Calu3 (cell line): ENCODE measurements around the gene CNOT10. TPM values are rescaled to one million over a fixed set of nuclear protein-coding genes. Genes with fewer than 3 reads are reported as not detected.
"Not testable (repeated sequence)": the region's sequence is repeated elsewhere in the genome, so short reads cannot be mapped to it uniquely, and the experiment has no call there.

Source experiments
- BruUV-seq: library from RNA; stranded (reverse); fragments of 400-500 nt; replicated peaks from 2 replicates; lab custom pipeline; 2021; lab: Mats Ljungman, UMichigan
- CTCF ChIA-PET: fragments of 300-600 bp; sonication (Branson Sonifier 250); formaldehyde crosslinking; loops from one replicate; lab custom pipeline; 2022; ENCODE audit warnings: antibody characterized with exemption; lab: Charles Lee
- DNase-seq: peaks from one replicate; pipeline ENCODE4 v3.0.0; 2022
- H3K27ac Mint-ChIP-seq: one replicate; pipeline ENCODE4 v1.8.0; 2022; ENCODE audit warnings: mixed read lengths; ENCODE audit not compliant: unreplicated experiment
- H3K27me3 Mint-ChIP-seq: one replicate; pipeline ENCODE4 v1.8.0; 2022; ENCODE audit warnings: mixed read lengths; ENCODE audit not compliant: unreplicated experiment
- H3K36me3 Mint-ChIP-seq: one replicate; pipeline ENCODE4 v1.8.0; 2022; ENCODE audit warnings: mild to moderate bottlenecking, moderate library complexity, mixed read lengths; ENCODE audit not compliant: insufficient read depth, unreplicated experiment
- H3K4me1 Mint-ChIP-seq: one replicate; pipeline ENCODE4 v1.8.0; 2022; ENCODE audit warnings: mild to moderate bottlenecking, low read depth, mixed read lengths; ENCODE audit not compliant: unreplicated experiment
- H3K4me3 Mint-ChIP-seq: one replicate; pipeline ENCODE4 v1.8.0; 2022; ENCODE audit warnings: mild to moderate bottlenecking, low read depth, moderate library complexity, mixed read lengths; ENCODE audit not compliant: unreplicated experiment
- H3K9me3 Mint-ChIP-seq: one replicate; pipeline ENCODE4 v1.8.0; 2022; ENCODE audit warnings: low read depth, mixed read lengths; ENCODE audit not compliant: unreplicated experiment
- CTCF ChIP-seq: fragments of 200-600 bp; IDR thresholded peaks from one replicate; pipeline ENCODE4 v1.8.0; 2022; ENCODE audit warnings: antibody characterized with exemption; ENCODE audit not compliant: unreplicated experiment
- intact Hi-C: fragments of 100-400 bp; cut with micrococcal nuclease; formaldehyde crosslinking; loops from one replicate; pipeline ENCODE4 v1.10.0; 2022; ENCODE audit not compliant: unreplicated experiment
- total RNA-seq: library from RNA; stranded (reverse); gene quantifications from 2 replicates; pipeline ENCODE4 v1.2.3, GENCODE V29; 2022

Gene CNOT10
- total RNA-seq, 1 experiment from 2014 or later, result 41.4 TPM

GRCh38 chr3:32782407-32782806 is 97.4 kb downstream of the CNOT10 start:
- Mint-ChIP-seq H3K4me1 (no peaks in the 10 kb centered on the region), H3K4me3 (peak overlapping the region; percentile 89), H3K36me3 (peaks cover 7% of the 10 kb centered on the region), H3K9me3 (no peaks in the 10 kb centered on the region), H3K27me3 (no peaks in the 10 kb centered on the region), H3K27ac (no peak overlapping the region)
- BruUV-seq, result no TSS peak
- CTCF ChIA-PET, result interaction anchor here (0.6 to 0.7 kb wide), 2 partner anchors 82 to 119 kb away, joined by 3 to 7 read pairs; no protein-coding TSS in a partner anchor
- TF ChIP-seq CTCF, result no peak
- intact Hi-C loops, result loop anchor here (5.0 kb wide), 1 partner anchor 150 kb away; no protein-coding TSS in a partner anchor
- DNase-seq, result no peak

- H3K27ac Mint-ChIP-seq, result no peak overlapping the region
- peaks cover 11% of the 10 kb centered on the region for H3K4me1 Mint-ChIP-seq
- H3K9me3 Mint-ChIP-seq, result no peaks in the 10 kb centered on the region
- no peaks in the 10 kb centered on the region for H3K27me3 Mint-ChIP-seq
- CTCF ChIA-PET, result no interaction called here
- H3K36me3 Mint-ChIP-seq, result no peaks in the 10 kb centered on the region
- no TSS peak for BruUV-seq
- intact Hi-C loops, result no loop called here
- TF ChIP-seq CTCF, result no peak
- DNase-seq, result no peak
- H3K4me3 Mint-ChIP-seq, result no peak overlapping the region
These were observed 106.8 kb downstream of the CNOT10 start for GRCh38 chr3:32791833-32792232.

GRCh38 chr3:32794487-32795308 is 109.7 kb downstream of the CNOT10 start:
- intact Hi-C loops, result no loop called here
- no TSS peak for BruUV-seq
- no peaks in the 10 kb centered on the region for H3K9me3 Mint-ChIP-seq
- H3K4me1 Mint-ChIP-seq, result peaks cover 11% of the 10 kb centered on the region
- CTCF ChIA-PET, result no interaction called here
- H3K36me3 Mint-ChIP-seq, result no peaks in the 10 kb centered on the region
- no peak overlapping the region for H3K4me3 Mint-ChIP-seq
- TF ChIP-seq CTCF, result no peak
- DNase-seq, result no peak
- peaks cover 12% of the 10 kb centered on the region for H3K27me3 Mint-ChIP-seq
- H3K27ac Mint-ChIP-seq, result no peak overlapping the region

GRCh38 chr3:32796384-32796950 is 111.5 kb downstream of the CNOT10 start:
- Mint-ChIP-seq H3K4me1 (peaks cover 11% of the 10 kb centered on the region), H3K27me3 (peaks cover 12% of the 10 kb centered on the region)
- H3K27ac Mint-ChIP-seq, H3K4me3 Mint-ChIP-seq, H3K9me3 Mint-ChIP-seq, intact Hi-C loops, BruUV-seq, DNase-seq, CTCF ChIA-PET, H3K36me3 Mint-ChIP-seq: not testable (repeated sequence)
